Measurements from ENCODE around the gene C1QTNF4.
"Not testable (repeated sequence)": the region's sequence is repeated elsewhere in the genome, so short reads cannot be mapped to it uniquely, and the experiment has no call there.

Gene C1QTNF4

GRCh38 chr11:47593934-47594855 is at the start of gene C1QTNF4:
C1QTNF4 (minus strand) TSS chr11:47594411; CDS start chr11:47590810, 3,601 bp downstream.
- no peak for DNase-seq

DNA sequence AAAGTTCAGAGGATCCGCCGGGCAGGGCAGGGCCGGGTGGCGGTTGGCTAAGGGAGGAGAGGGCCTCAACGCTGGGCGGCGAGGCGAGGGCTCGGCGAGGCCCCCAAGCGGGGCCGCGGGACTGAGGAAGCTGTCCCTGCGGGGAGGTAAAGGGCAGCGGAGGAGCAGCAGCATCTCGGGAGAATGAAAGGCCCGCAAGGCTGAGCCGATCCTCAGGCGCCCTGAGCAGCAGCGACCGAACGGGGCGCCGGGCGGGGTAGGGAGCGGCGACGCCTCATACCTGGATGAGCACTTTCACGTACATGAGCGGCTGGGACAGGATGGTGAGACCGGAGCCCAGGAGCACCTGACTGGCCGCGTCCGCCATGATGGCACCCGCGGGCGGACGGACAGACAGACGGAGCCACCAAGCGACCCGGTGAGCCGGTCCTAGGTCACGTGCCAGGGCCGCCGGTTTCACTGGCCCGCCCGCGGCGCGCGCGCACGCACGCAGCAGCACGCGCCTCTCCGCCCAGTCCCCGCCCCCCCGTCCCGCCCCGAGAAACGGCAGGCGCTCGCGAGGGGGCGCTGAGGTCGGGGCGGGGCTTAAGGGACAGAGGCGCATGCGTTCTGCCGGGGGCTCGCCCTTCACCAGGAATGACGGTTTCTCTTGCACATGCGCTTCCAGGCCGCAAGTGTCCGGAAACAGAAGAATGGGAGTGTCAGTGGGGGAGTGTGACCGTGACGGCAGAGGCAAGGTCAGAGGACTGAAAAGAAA is 48.1 kb upstream of the C1QTNF4 start, which contains the start of gene MTCH2:
TSS of gene MTCH2 (minus strand) at position 461 of the 757 bp plus-strand sequence. CDS start at position 367, 94 bp downstream.
- peak; percentile 91 for DNase-seq

DNA sequence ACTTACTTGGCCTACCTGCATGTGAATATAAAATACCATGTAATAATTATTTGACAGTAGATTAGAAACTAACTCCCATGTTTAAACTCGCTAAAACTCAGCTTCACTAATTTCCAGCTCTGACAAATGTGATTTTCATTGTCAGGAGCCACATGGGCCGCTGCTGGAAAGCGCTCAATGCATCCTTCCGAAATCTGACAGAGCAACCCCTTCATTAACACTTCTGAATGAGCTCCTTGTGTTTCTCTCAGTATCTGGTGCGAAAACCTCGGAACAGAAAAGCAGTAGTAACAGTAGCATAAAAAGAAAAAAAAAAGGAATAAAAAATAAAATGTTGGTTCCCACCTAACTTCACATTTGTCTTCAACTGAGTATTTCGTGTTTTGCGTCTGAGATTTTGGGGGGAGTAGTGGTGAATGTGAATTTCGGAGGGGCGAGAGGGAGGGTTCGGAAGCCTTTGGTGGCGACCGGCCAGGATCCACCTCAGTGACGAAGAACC is 47.4 kb upstream of the C1QTNF4 start:
- no peak for DNase-seq

DNA sequence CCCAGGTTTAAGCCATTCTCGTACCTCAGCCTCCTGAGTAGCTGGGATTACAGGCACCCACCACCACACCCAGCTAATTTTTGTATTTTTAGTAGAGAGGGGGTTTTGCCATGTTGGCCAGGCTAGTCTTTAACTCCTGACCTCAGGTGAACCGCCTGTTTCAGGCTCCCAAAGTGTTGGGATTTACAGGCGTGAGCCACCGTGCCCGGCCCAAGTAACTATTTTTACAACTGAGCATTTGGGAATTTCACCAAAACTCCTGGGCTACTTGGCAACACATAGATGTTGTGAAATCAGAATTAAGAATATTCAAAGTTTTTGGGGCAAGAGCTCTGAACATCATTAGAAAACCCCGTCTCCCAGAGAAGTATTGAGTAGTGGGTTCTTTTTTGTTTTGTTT is 46.3 kb upstream of the C1QTNF4 start:
- not testable (repeated sequence) for DNase-seq

- DNase-seq, result not testable (repeated sequence)
Measured at GRCh38 chr11:47636331-47636730, 42.1 kb upstream of the C1QTNF4 start.

- no peak for DNase-seq
Measured at GRCh38 chr11:47631473-47631872, 37.3 kb upstream of the C1QTNF4 start.

DNA sequence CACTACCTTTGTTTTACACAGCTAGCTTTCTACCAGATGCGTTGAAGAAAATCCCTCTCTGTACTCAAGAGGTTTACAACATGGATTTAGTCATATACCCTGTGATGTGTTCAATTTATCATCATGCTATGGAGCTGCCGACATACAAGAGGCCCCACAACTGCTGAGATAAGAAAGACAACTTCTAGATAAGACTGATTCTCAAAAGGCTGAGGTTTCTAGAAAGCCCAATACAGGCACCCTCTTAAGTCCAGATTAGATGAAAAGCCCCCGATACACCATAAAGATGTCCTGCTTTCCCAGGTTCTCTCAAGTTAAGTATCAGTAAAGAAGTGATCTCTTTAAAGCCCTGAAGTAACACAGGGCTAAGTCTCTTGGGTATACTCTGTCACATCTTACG is 33.8 kb upstream of the C1QTNF4 start:
- DNase-seq, result no peak

DNA sequence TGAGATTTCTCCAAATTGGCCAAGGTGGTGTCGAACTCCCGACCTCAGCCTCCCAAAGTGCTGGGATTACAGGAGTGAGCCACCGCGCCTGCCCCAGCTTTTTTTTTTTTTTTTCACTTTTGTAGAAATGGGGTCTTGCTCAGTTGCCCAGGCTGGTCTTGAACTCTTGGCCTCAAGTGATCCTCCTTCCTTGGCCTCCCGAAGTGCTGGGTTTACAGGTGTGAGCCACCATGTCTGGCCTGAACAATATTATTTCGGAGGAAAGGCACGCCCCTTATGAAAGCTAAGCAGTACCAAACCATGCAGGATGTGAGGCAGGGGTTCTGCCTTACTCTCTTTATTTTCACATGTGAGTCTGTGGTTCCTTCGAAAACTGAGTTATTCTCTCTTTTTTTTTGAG is 32.0 kb upstream of the C1QTNF4 start:
- DNase-seq, result no peak

GRCh38 chr11:47620836-47621378 is 26.7 kb upstream of the C1QTNF4 start:
- DNase-seq, result no peak

DNA sequence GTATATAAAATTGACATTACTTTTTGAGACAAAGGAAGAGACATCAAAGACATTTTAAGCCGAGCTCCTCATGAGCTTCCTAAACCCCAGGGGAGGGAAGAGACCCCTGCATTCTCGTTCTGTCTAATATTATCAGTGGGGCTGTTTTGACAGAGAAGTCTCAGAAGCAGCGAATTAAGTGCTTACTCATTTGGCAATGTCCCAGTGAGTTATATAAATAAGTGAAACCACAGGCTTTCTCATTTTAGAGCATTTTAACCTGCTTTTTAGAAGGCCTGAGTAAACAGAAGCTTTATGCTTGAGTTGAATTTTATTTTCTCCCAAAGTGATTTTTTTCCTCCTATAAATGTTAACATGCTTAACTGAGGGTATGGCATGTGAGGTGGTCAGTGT is 23.2 kb upstream of the C1QTNF4 start:
- no peak for DNase-seq

DNA sequence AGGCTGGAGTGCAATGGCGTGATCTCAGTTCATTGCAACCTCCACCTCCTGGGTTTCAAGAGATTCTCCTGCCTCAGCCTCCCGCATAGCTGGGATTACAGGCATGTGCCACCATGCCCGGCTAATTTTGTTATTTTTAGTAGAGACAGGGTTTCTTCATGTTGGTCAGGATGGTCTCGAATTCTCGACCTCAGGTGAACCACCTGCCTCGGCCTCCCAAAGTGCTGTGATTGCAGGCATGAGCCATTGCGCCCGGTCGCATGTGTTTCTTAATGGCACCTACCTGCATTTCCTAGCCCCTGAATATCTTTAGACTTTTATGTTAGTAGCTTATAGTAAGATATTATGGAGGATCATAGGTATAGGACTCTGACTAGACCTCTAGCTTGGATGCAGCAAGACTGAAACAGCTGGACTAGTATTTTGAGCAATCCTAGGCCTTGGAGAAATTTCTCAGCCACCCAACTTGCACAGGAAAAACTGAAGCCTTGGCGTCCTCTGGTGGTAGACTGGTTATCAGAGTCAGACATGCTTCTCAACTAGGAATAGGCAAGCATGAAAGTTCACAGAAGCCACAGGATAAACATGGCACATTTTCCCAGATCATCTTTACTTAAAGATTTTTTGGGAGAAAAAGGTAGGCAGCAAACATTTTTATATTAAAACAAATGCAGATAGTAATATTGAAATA is 22.7 kb upstream of the C1QTNF4 start:
- peak; percentile 25 for DNase-seq

DNA sequence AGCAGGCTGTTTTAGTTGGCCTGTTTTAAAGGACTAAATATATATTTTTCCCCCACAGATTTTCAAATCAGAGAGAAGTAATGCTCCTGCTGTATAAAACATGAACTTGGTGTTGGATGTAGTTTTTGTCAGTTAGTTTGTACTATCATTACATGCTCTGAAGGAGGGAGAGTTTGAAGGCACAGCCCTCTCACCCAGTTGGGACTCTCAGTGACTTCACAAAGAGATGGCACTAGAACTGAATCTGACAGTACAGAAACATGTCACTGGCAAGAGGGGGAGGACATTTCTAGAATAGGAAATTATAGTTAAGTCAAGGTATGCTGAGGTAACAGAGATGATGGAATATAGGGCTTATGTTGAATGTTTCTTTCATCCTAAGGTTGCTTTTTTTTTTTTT is 21.0 kb upstream of the C1QTNF4 start:
- no peak for DNase-seq

- DNase-seq, result no peak
Measured at GRCh38 chr11:47611348-47611794, 17.2 kb upstream of the C1QTNF4 start.

- DNase-seq, result no peak
Measured at GRCh38 chr11:47609675-47610074, 15.5 kb upstream of the C1QTNF4 start.

- no peak for DNase-seq
Measured at GRCh38 chr11:47607380-47607779, 13.2 kb upstream of the C1QTNF4 start.

GRCh38 chr11:47606731-47607130 is 12.5 kb upstream of the C1QTNF4 start:
- DNase-seq, result no peak

GRCh38 chr11:47605921-47606320 is 11.7 kb upstream of the C1QTNF4 start:
- DNase-seq, result no peak

DNA sequence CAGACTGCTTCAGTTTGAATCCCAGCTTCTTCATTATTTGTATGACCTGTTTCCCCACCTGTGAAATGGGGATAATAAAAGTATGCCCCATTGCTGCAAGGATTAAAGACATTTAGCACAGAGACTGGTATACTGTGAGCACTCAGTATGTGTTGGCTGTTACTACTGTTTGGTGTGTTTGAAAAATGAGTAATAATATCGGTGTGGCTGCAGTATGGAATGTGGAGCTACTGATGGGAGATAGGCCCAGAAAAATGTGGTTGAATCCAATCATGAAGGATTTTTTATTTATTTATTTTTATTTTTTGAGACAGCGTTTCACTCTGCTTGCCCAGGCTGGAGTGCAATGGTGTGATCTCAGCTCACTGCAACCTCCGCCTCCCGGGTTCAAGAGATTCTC is 9.1 kb upstream of the C1QTNF4 start:
- DNase-seq, result no peak

- DNase-seq, result no peak
Measured at GRCh38 chr11:47599902-47600301, 5.7 kb upstream of the C1QTNF4 start.

DNA sequence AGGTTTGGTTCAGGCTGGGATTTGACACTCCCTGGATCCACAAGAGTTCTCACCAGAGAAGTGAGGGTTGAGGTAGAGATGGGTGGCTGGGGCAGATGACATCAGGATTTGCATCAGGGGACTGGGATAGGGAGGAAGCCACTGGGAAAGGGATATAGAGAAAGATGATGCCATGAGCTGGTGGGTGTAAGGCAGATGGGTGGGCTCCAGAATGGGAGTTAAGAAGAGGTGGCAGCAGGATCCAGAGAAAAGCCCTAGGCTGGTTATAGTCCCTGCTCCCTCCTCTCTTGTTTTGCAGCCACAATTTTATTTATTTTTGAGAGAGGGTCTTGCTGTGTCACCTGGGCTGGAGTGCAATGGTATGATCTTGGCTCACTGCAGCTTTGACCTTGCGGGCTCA is 1.8 kb upstream of the C1QTNF4 start:
- no peak for DNase-seq

- DNase-seq, result no peak
Measured at GRCh38 chr11:47595029-47595428, 818 bp upstream of the C1QTNF4 start.

GRCh38 chr11:47593492-47593933 is 698 bp downstream of the C1QTNF4 start:
- no peak for DNase-seq

- DNase-seq, result no peak
Measured at GRCh38 chr11:47592970-47593369, 1.2 kb downstream of the C1QTNF4 start.

Data from NCI-H748 treated with DMSO at 0.1 percent for 48 hours (cell line).